IPS DF 6.9 (cell line): ENCODE data around the gene VPS41.

ENCODE experiments used
- DNase-seq: peaks from one replicate; pipeline ENCODE4 v3.0.0-alpha.2; 2013; ENCODE audit warnings: low read depth, low spot score
- H3K27ac ChIP-seq: one replicate; pipeline ENCODE4 v1.5.1; 2013; ENCODE audit warnings: low read length, control low read depth
- H3K27me3 ChIP-seq: 2 replicates; pipeline ENCODE4 v1.6.1; 2013; ENCODE audit warnings: mild to moderate bottlenecking, low read length; ENCODE audit not compliant: control insufficient read depth, insufficient read depth
- H3K36me3 ChIP-seq: 2 replicates; pipeline ENCODE4 v1.6.1; 2013; ENCODE audit warnings: low read length; ENCODE audit not compliant: control insufficient read depth, insufficient read depth
- H3K4me1 ChIP-seq: 2 replicates; pipeline ENCODE4 v1.6.1; 2013; ENCODE audit warnings: low read length; ENCODE audit not compliant: control insufficient read depth, insufficient read depth
- H3K4me3 ChIP-seq: 2 replicates; pipeline ENCODE4 v1.5.1; 2013; ENCODE audit warnings: mild to moderate bottlenecking, low read length
- H3K9me3 ChIP-seq: 2 replicates; pipeline ENCODE4 v1.6.1; 2013; ENCODE audit warnings: low read length, inconsistent platforms; ENCODE audit not compliant: control insufficient read depth, insufficient read depth
- WGBS: extraction: QIAGEN DNeasy Blood & Tissue Kit; methylation state at CpG from one replicate; pipeline ENCODE4 v1.1.7; 2013; ENCODE audit warnings: mixed read lengths, missing lambda C conversion rate; ENCODE audit not compliant: insufficient read length, insufficient coverage; 5-methylcytosine and 5-hydroxymethylcytosine counted together

Gene VPS41

DNA sequence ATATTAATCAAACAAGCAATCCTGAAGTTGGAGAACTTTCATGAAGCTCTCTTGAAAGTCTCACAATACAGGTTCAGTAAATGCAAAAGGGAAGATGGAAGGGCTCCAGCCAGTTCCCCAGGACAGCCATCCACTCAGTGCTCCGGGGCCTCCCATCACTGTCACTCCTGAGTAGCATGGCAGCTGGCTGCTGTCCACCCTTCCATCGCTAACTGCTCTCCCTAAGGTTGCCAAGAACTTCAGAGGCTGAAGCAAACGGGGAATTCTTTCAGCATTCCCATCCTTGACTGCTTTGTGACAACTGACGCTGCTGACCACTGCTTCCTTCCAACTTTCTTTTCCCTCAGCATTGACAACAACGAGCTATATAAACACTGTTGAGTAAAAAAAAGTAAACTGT is 69.1 kb downstream of the VPS41 start:
- H3K9me3 ChIP-seq, result no peaks in the 10 kb centered on the region
- no peaks in the 10 kb centered on the region for H3K27me3 ChIP-seq
- no peak overlapping the region for H3K27ac ChIP-seq
- DNase-seq, result no peak
- 0 out of 2 replicates have a peak, but pooled peaks cover 1% of the 10 kb centered on the region for H3K4me1 ChIP-seq
- H3K4me3 ChIP-seq, result no peak overlapping the region
- H3K36me3 ChIP-seq, result no peaks in the 10 kb centered on the region
- no CpG with 5 or more reads among the region's 5 CpGs for WGBS

DNA sequence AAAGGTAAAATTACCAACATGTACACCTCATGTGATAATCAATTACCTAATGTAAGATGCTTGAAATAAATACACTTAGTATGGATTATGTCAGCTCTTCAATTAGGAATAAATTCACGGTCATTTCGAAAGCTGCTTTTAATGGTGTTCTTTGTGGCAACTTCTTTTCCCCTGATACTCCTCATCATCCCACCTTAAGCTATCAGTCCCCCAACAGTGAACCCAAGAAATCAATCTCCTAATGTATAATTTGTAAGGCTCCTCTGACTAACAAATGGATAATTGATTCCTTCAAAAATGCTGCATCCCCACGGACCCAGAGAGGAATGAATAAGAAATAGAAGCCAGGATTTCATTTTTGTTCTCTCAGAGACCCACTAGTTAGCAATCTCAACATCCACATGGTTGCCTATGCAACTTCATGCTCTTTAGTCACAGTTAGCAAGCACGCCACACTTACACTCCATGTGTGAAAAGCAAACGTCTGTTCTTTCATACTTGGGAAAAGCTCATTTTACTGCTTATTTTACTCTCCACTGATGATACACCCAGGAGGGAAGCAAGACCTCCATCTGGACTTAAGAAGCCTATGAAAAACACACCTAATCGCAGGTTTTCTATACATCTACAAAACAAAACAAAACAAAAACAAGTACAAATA is 70.1 kb downstream of the VPS41 start:
- Histone ChIP-seq H3K9me3 (no peaks in the 10 kb centered on the region), H3K4me3 (no peak overlapping the region), H3K27me3 (no peaks in the 10 kb centered on the region), H3K27ac (no peak overlapping the region), H3K36me3 (no peaks in the 10 kb centered on the region), H3K4me1 (0 out of 2 replicates have a peak, but pooled peaks cover 1% of the 10 kb centered on the region)
- WGBS, result 100% methylated on average over 1 of the region's 6 CpGs
- DNase-seq, result no peak

DNA sequence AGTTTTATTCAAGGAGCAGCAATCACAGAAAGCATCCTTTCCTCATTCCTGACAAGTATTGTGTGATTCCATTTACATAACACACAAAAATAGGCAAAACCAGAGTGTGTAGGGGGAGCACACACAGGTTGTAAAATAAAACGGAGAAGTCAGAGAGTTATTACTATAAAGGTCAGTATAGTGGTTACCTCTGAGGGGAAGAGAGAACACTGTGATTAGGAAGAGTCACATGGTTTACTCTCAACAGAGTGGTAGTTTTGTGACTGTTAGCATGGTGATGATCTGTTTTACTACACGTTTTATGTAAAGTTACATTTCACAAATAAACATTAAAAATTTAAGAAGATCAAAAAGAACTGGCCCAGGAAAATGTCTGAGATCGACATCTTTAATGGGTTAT is 74.6 kb downstream of the VPS41 start:
- WGBS, result no CpG with 5 or more reads among the region's 3 CpGs

DNA sequence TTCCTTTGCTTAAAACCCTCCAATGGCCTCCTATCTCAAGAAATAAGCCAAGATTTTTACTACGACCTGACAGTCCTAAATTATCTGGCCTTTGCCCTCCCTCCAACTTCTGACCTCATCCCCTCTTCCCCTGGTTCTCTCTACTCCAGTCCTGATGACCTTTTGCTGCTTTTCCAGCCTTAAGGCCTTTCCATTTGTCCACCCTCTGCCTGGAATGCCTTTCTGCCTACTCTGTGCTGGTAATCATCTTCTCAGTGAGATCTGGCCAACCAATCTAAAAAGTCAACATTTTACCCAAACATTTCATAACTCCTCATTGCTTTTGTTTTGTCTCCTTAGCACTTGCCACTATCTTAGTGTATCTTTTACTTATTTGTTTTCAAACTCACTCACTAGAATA is 75.7 kb downstream of the VPS41 start:
- Histone ChIP-seq H3K27ac (no peak overlapping the region), H3K27me3 (no peaks in the 10 kb centered on the region), H3K4me1 (0 out of 2 replicates have a peak, but pooled peaks cover 1% of the 10 kb centered on the region), H3K36me3 (no peaks in the 10 kb centered on the region), H3K4me3 (no peak overlapping the region), H3K9me3 (no peaks in the 10 kb centered on the region)
- DNase-seq, result no peak
- no CpG with 5 or more reads among the region's 1 CpG for WGBS

More for the DNA sequence above, 74.6 kb downstream of the VPS41 start:
- H3K36me3 ChIP-seq, result no peaks in the 10 kb centered on the region
- 0 out of 2 replicates have a peak, but pooled peaks cover 1% of the 10 kb centered on the region for H3K4me1 ChIP-seq
- no peaks in the 10 kb centered on the region for H3K9me3 ChIP-seq
- no peak overlapping the region for H3K27ac ChIP-seq
- no peak for DNase-seq
- H3K27me3 ChIP-seq, result no peaks in the 10 kb centered on the region
- H3K4me3 ChIP-seq, result no peak overlapping the region

DNA sequence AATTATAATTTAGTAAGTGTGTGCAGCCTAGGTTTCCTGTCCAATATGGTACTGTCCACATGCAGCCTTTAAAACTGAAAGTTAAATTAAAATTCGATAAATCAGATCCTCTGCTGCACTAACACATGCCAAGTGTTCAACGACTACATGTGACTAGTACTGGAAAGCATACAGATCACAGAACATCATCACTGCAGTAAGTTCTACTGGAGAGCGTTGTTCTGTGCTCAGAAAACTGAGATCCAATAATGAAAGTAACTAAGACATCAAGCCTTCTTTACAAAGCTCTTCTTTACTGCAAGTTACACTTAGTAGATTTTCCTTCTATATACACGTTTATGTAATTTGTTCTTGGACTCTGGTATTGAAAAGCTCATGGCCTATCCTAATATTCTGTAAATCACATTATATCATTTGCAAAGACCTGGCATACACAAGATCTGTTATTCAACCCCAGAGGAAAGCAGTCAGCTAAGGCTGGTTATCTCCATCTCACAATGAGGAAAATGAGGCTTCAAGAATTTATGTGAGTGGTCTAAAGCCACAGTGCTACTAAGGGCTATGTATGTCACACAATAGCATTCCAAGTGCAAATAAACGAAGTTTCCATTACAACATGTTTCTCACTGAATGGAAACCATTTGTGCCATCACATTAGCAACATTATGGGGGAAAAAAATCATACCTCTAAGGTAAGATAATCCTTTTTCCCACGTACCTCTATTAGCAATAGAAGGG is 77.6 kb downstream of the VPS41 start:
- Histone ChIP-seq H3K4me1 (no peaks in the 10 kb centered on the region), H3K9me3 (no peaks in the 10 kb centered on the region), H3K36me3 (no peaks in the 10 kb centered on the region), H3K27ac (no peak overlapping the region), H3K27me3 (no peaks in the 10 kb centered on the region), H3K4me3 (no peak overlapping the region)
- WGBS, result no CpG with 5 or more reads among the region's 6 CpGs
- DNase-seq, result no peak

DNA sequence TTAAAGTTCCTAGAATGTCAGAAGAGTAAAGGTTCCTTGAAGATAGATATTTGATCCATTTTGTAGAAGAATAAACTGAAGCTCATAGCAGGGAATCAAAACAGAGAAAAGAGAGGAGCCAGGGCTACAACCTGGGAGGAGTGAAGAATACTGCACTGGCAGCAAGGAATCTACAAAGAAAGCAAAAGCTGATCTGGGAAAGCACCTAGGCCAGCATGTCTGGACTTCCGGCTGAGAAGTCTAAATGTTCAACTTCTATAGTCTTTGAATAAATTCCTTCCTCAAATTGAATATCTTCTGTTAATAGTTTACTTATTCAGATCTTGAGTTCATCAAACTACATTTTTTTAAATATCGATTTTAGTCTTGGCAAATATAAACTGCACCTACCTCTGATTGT is 78.2 kb downstream of the VPS41 start:
- Histone ChIP-seq H3K36me3 (no peaks in the 10 kb centered on the region), H3K27me3 (no peaks in the 10 kb centered on the region), H3K4me1 (no peaks in the 10 kb centered on the region), H3K9me3 (no peaks in the 10 kb centered on the region), H3K4me3 (no peak overlapping the region), H3K27ac (no peak overlapping the region)
- no CpG with 5 or more reads among the region's 2 CpGs for WGBS
- no peak for DNase-seq

DNA sequence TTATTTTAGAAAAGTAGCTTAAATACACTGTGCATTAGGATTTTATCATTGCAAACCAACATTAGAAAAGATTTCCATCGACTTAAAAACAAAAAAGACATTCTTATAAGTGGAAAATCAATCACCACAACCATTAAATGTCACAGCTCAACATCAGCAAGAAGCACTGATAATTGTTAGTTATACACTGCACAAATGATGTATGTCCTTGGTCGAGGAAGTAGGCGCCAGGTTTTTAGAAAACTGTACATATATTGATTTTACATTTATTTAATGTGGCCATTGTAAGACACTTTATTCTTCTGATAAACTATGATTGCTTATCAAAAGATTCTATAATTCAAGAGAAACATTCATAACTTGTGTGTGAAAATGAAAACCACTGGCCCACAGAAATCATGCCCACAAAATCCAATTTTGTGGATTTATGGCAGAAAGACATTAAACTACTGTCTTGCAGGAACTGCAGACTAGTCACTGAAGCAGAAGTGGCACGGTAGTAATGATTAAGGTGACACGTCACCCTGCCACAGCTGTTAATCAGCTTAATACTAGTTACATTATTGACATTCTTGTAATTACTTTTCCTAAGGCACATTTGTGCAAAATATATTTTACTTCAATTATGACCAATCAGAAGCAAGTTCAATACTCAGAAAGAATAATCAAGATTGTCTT is 79.4 kb downstream of the VPS41 start:
- H3K27ac ChIP-seq, result no peak overlapping the region
- no peaks in the 10 kb centered on the region for H3K27me3 ChIP-seq
- H3K4me1 ChIP-seq, result no peaks in the 10 kb centered on the region
- no peak overlapping the region for H3K4me3 ChIP-seq
- no peak for DNase-seq
- no peaks in the 10 kb centered on the region for H3K9me3 ChIP-seq
- no peaks in the 10 kb centered on the region for H3K36me3 ChIP-seq
- no CpG with 5 or more reads among the region's 5 CpGs for WGBS

DNA sequence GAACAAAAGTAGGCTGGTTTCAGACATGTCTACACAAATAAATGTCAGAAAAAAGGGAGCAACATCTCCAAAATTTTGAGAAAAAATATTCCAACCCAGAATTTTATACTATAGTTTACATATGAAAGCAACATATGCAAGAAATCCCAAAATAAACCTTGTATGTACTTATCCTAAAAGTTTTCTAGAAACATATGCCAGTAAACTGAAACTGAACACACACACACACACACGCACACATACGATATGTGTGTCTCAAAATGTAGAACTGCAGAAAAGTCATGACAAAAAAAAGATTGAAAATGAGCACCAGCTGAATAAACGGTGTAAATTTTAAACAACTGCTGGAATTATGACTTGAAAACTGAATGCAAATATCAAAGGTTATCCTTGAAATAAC is 81.0 kb downstream of the VPS41 start:
- Histone ChIP-seq H3K27me3 (no peaks in the 10 kb centered on the region), H3K27ac (no peak overlapping the region), H3K4me1 (no peaks in the 10 kb centered on the region), H3K4me3 (no peak overlapping the region), H3K9me3 (no peaks in the 10 kb centered on the region), H3K36me3 (no peaks in the 10 kb centered on the region; the same call in 1 of the 2 replicates)
- no peak for DNase-seq
- no CpG with 5 or more reads among the region's 3 CpGs for WGBS

DNA sequence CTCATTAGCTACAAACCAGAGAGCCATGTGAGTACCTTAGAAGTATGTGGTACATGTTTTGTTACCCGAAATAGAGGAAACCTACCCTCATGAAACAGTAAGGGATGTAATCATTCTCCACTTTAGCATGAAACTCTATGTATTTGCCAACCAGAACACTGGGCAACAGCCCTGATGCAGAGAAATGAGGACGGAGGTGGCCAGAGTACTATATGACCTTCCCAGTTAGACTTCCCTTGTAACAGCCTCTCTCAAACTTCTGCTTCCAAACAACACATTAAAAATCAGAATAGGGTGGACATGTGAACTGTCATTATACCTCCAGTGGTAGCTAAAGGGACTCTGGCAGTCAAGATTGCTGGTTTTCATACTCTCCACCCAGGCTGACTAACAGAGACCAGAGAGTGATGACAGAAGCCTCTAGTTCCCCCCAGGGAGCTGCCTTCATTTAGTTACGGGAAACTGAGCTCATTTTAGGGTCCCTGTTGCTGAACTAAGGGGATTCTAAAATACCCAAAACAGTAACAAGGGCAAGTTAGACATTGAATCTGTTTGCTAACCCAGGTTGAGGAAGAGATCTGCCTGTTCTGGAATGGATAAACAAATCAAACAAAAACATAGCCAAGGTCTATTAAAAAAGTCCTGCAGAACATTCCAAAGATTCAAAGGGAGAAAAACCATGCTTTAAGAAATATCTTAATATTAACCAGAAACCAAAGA is 83.1 kb downstream of the VPS41 start:
- Histone ChIP-seq H3K27me3 (no peaks in the 10 kb centered on the region), H3K9me3 (no peaks in the 10 kb centered on the region), H3K27ac (no peak overlapping the region), H3K4me1 (no peaks in the 10 kb centered on the region), H3K4me3 (no peak overlapping the region), H3K36me3 (no peaks in the 10 kb centered on the region; the same call in 1 of the 2 replicates)
- DNase-seq, result no peak
- no CpG with 5 or more reads among the region's 3 CpGs for WGBS

DNA sequence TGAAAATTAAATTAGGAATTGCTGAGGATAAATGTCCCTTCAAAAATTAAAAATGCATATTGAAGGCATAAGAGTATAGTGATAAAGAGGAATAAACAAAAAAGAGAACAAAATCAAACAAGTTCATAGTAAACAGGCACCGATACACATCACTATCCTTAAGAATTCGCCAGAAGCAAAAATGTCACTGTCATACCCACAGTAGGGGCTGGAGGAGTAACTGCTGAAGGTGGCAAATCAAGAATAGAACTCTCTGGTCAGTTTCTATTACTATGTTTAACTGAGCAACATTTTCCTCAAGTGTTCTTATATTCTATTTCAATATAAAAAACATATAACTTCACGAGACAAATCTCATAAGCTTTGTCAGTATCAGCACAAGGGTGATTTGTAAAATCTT is 84.0 kb downstream of the VPS41 start:
- no CpG with 5 or more reads among the region's 3 CpGs for WGBS
- no peak overlapping the region for H3K27ac ChIP-seq
- no peaks in the 10 kb centered on the region; the same call in 1 of the 2 replicates for H3K36me3 ChIP-seq
- H3K27me3 ChIP-seq, result no peaks in the 10 kb centered on the region
- H3K4me1 ChIP-seq, result no peaks in the 10 kb centered on the region
- H3K9me3 ChIP-seq, result no peaks in the 10 kb centered on the region
- H3K4me3 ChIP-seq, result no peak overlapping the region
- DNase-seq, result no peak
